ENCODE measurements around the gene ZNF213. TPM values are rescaled to one million over a fixed set of nuclear protein-coding genes. Genes with fewer than 3 reads are reported as not detected.
"Not testable (repeated sequence)": the region's sequence is repeated elsewhere in the genome, so short reads cannot be mapped to it uniquely, and the experiment has no call there.

The ZNF213 gene
- total RNA-seq, 1 donor from 2014 or later, result 10.8 TPM

DNA sequence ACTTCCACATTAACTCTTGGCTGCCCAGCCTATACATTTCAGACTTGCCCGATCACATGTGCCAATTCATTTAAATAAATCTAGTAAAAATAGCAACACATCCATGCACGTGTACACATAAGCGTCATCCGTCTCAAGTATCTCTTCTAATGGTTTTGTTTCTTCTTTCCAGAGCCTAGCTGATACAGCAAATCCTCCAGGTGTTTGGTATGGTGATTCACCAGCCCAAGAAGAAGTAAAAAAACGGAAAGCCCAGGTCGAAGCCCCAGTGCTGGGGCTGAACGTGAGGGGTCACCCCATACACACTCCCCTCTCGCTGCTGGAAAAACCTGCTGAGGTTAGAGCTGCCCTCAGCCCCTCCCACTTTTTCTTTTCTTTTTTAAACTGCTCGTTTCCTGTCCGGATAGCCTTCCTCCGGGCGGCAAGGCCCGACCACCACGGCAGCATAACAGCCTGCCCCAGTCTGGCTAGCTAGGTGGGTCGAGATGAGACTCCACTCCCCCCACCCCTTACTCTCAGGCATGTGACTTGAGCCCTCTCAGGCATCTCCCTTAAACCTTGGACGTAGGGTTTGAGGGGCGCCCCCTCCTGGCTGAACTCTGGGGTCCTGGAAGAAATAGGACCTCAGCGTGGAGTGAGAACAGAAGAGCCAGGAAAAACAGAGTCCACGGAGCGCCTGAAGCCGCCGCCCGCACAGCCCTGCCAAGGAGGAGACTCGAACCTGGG, 39.2 kb downstream of the ZNF213 start:
- Mint-ChIP-seq H3K36me3 (ENCODE audit: low read depth) (no peaks in the 10 kb centered on the region), H3K4me1 (ENCODE audit: low read depth) (peaks cover 14% of the 10 kb centered on the region), H3K27ac (ENCODE audit: unreplicated experiment) (no peak overlapping the region), H3K4me3 (ENCODE audit: unreplicated experiment) (peak overlapping the region; percentile 55), H3K9me3 (ENCODE audit: low read depth) (no peaks in the 10 kb centered on the region), H3K27me3 (ENCODE audit: low read depth) (peaks cover 27% of the 10 kb centered on the region)
- TF ChIP-seq, protein P1, sequence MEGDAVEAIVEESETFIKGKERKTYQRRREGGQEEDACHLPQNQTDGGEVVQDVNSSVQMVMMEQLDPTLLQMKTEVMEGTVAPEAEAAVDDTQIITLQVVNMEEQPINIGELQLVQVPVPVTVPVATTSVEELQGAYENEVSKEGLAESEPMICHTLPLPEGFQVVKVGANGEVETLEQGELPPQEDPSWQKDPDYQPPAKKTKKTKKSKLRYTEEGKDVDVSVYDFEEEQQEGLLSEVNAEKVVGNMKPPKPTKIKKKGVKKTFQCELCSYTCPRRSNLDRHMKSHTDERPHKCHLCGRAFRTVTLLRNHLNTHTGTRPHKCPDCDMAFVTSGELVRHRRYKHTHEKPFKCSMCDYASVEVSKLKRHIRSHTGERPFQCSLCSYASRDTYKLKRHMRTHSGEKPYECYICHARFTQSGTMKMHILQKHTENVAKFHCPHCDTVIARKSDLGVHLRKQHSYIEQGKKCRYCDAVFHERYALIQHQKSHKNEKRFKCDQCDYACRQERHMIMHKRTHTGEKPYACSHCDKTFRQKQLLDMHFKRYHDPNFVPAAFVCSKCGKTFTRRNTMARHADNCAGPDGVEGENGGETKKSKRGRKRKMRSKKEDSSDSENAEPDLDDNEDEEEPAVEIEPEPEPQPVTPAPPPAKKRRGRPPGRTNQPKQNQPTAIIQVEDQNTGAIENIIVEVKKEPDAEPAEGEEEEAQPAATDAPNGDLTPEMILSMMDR (IDR thresholded peaks at IDR 0.05), result peak; percentile 71
- DNase-seq (ENCODE audit: low spot score), result no peak

DNA sequence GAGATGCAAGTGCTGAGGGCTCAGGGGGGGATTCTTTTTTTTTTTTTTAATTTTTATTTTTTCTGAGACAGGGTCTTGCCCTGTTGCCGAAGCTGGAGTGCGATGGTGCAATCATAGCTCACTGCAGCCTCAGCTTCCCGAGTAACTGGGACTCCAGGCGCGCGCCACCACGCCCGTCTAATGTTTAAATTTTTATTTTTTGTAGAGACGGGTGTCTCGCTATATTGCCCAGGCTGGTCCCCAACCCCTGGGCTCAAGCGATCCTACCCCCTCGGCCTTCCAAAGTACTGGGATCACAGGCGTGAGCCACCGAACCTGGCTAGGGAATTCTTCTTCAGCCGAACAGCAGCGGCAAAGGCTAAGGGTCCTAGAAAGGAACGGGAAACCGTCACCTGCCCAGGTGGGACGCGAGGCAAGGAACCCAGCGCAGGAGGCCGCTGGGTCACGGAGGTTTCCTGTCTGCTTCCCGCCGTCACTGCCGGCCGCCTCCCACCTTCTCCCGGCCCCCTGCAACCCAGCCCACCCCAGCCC, 39.9 kb downstream of the ZNF213 start:
- Mint-ChIP-seq H3K27ac (ENCODE audit: unreplicated experiment) (no peak overlapping the region), H3K9me3 (ENCODE audit: low read depth) (no peaks in the 10 kb centered on the region), H3K4me1 (ENCODE audit: low read depth) (peaks cover 14% of the 10 kb centered on the region), H3K4me3 (ENCODE audit: unreplicated experiment) (peak overlapping the region; percentile 55), H3K27me3 (ENCODE audit: low read depth) (peaks cover 31% of the 10 kb centered on the region), H3K36me3 (ENCODE audit: low read depth) (no peaks in the 10 kb centered on the region)
- TF ChIP-seq, protein P1 (IDR thresholded peaks at IDR 0.05), result peak; percentile 28
- no peak for DNase-seq (ENCODE audit: low spot score)

DNA sequence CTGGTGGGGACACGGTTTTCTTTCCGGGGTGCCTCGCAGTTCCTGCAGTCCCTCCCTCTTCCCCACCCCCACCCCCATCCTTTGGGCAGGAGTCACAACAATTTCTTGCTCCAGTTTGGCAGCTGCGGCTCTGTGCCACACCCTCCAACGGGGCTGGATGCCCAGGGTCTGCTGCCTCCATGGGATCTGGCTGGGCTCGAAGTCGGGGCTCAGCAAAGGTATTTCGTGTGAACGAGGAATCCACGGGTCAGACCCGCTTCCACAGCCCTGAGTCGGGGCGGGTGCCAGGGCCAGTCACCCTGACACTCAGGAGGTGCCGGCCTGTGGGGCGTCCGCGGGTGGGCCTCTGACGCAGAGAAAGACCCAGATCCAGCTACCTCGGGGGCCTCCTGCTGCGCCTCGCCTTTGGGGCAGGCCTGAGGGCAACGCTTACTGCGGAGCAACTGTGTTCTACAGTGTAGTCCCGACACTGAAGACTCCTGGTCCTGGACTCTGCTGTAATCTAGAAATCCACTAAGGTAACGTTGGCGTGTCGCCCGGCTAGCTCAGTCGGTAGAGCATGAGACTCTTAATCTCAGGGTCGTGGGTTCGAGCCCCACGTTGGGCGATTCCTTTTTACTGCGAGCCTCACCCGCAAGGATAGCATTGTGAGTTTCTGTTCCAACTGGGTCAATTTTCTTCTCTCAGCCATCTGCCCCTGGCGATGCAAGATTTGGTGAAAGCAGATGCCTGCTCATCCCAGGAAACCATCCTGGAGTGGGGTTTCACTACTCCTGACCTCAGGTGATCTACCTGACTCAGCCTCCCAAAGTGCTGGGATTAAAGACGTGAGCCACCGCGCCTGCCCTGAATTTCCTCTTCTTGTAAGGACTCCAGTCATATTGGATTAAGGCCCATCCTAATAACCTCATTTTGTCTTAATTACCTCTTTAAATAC, 40.6 kb downstream of the ZNF213 start:
- no peaks in the 10 kb centered on the region for H3K9me3 Mint-ChIP-seq (ENCODE audit: low read depth)
- peaks cover 38% of the 10 kb centered on the region for H3K27me3 Mint-ChIP-seq (ENCODE audit: low read depth)
- peaks cover 14% of the 10 kb centered on the region for H3K4me1 Mint-ChIP-seq (ENCODE audit: low read depth)
- no peak for DNase-seq (ENCODE audit: low spot score)
- TF ChIP-seq, protein P1 (IDR thresholded peaks at IDR 0.05), result no peak
- no peaks in the 10 kb centered on the region for H3K36me3 Mint-ChIP-seq (ENCODE audit: low read depth)
- H3K27ac Mint-ChIP-seq (ENCODE audit: unreplicated experiment), result peak overlapping the region; percentile 2
- H3K4me3 Mint-ChIP-seq (ENCODE audit: unreplicated experiment), result peak overlapping the region; percentile 44

DNA sequence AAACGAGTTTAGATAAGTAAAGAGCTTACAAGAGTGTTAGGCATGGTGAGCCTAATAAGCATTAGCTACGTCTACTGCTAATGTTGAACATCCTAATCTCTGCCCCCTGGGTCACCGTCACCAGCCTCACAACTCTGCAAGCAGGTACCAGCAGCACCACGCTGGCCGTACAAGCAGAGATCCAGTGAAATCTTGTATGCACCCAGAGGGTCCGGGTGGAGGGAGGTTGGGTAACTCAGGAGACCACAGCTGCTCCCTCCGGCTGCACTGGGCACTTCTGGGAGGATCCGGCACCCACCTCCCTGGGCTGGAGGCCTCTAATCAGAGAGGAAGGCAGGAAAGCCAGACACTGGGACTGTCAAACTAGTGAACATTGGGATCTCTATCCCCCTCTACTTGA, 44.8 kb downstream of the ZNF213 start:
- no peak overlapping the region for H3K27ac Mint-ChIP-seq (ENCODE audit: unreplicated experiment)
- no peaks in the 10 kb centered on the region for H3K36me3 Mint-ChIP-seq (ENCODE audit: low read depth)
- no peaks in the 10 kb centered on the region for H3K9me3 Mint-ChIP-seq (ENCODE audit: low read depth)
- H3K27me3 Mint-ChIP-seq (ENCODE audit: low read depth), result peaks cover 39% of the 10 kb centered on the region
- no peak overlapping the region for H3K4me3 Mint-ChIP-seq (ENCODE audit: unreplicated experiment)
- peak; percentile 64 for DNase-seq (ENCODE audit: low spot score)
- peaks cover 32% of the 10 kb centered on the region for H3K4me1 Mint-ChIP-seq (ENCODE audit: low read depth)
- TF ChIP-seq, protein P1 (IDR thresholded peaks at IDR 0.05), result no peak

DNA sequence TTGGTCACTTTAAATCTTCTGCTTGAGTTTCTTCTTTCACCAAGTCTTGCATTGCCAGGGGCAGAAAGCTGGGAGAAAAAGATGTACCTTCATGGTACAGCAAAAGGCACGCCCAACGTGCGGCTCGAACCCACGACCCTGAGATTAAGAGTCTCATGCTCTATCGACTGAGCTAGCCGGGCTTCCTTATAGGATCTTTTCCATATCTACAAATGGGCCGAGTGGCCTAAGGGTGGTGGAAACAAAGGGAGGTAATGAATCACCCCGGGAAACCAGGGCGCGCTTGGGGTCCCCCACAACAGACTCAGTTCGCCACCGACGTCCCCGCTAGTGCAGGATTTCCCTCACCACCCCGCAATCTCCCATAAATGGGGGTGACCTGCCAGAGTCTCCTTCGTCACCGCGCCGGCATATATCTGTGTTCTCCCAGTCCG, 45.6 kb downstream of the ZNF213 start:
- no peak overlapping the region for H3K4me3 Mint-ChIP-seq (ENCODE audit: unreplicated experiment)
- no peaks in the 10 kb centered on the region for H3K36me3 Mint-ChIP-seq (ENCODE audit: low read depth)
- peaks cover 39% of the 10 kb centered on the region for H3K27me3 Mint-ChIP-seq (ENCODE audit: low read depth)
- no peak overlapping the region for H3K27ac Mint-ChIP-seq (ENCODE audit: unreplicated experiment)
- TF ChIP-seq, protein P1 (IDR thresholded peaks at IDR 0.05), result no peak
- peaks cover 32% of the 10 kb centered on the region for H3K4me1 Mint-ChIP-seq (ENCODE audit: low read depth)
- peak; percentile 59 for DNase-seq (ENCODE audit: low spot score)
- no peaks in the 10 kb centered on the region for H3K9me3 Mint-ChIP-seq (ENCODE audit: low read depth)

DNA sequence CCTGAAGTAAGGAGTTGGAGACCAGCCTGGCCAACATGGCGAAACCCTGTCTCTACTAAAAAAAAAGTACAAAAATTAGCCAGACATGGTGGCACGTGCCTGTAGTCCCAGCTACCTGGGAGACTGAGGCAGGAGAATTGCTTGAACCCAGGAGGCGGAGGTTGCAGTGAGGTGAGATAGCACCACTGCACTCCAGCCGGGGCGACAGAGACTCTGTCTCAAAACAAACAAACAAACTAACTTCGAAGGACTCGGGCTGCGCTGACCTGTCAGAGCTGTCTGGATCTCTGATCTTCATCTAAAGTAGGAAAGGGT, 47.4 kb downstream of the ZNF213 start:
- DNase-seq (ENCODE audit: low spot score); H3K9me3 Mint-ChIP-seq (ENCODE audit: low read depth); H3K27ac Mint-ChIP-seq (ENCODE audit: unreplicated experiment); H3K36me3 Mint-ChIP-seq (ENCODE audit: low read depth): not testable (repeated sequence)
- Mint-ChIP-seq H3K4me3 (ENCODE audit: unreplicated experiment) (peak overlapping the region; percentile 77), H3K4me1 (ENCODE audit: low read depth) (peaks cover 31% of the 10 kb centered on the region), H3K27me3 (ENCODE audit: low read depth) (peaks cover 32% of the 10 kb centered on the region)

All from chondrocyte (in vitro differentiated cells).